Heart left ventricle (tissue), 13 donors: ENCODE measurements around the gene VWA5A.

Experiments used
- POLR2A ChIP-seq, 2 donors: fragments of 450-650 bp; IDR thresholded peaks; one replicate each; pipeline ENCODE4 v1.6.1; 2017; ENCODE audit warnings: antibody characterized with exemption in 2 of 2, mild to moderate bottlenecking in 2 of 2, moderate library complexity in 2 of 2
- TF ChIP-seq, protein P1 (sequence below), 12 donors: fragments of 200-600 bp; sonication (generic) in 4 of 12; IDR thresholded peaks; one replicate each; pipeline versions ENCODE4 v1.5.0 to v1.8.0; 2018 to 2022; ENCODE audit warnings: antibody characterized with exemption in 12 of 12, mild to moderate bottlenecking in 5 of 12
- donor health status: ischemic (EF 13 %, LVEDD 7.1; RV severe dilation, severe dysfunction).
- donor health status: DM: no; HTN: yes; CAD: no.
- donor health status: DM: no; HTN: no; CAD: no.
- donor health status: ischemic (EF 25% LVEDD 6.9; RV normal size, moderate dysfunction).
- donor health status: ischemic (EF 25% LVEDD 5.7; RV mildly dilated, moderate dysfunction).
- donor health status: ischemic (EF 35%, LVEDD 5.7; RV mildly dilated, moderate dysfunction).
- donor health status: nonischemic (EF 11% LVEDD 7.7; RV severe dilation, severe dysfunction).
- donor health status: DM: yes; HTN: yes; CAD: no.
- donor health status: PGD.
- donor health status: ischemic (EF 29% LVEDD 5.4; RV normal size, mild dysfunction).
- donor health status: nonischemic (EF 23%, LVEDD 6.1; RV moderate dilation, normal function).

GRCh38 chr11:124098141-124098540, 17.1 kb upstream of the VWA5A start:
- TF ChIP-seq, protein P1, sequence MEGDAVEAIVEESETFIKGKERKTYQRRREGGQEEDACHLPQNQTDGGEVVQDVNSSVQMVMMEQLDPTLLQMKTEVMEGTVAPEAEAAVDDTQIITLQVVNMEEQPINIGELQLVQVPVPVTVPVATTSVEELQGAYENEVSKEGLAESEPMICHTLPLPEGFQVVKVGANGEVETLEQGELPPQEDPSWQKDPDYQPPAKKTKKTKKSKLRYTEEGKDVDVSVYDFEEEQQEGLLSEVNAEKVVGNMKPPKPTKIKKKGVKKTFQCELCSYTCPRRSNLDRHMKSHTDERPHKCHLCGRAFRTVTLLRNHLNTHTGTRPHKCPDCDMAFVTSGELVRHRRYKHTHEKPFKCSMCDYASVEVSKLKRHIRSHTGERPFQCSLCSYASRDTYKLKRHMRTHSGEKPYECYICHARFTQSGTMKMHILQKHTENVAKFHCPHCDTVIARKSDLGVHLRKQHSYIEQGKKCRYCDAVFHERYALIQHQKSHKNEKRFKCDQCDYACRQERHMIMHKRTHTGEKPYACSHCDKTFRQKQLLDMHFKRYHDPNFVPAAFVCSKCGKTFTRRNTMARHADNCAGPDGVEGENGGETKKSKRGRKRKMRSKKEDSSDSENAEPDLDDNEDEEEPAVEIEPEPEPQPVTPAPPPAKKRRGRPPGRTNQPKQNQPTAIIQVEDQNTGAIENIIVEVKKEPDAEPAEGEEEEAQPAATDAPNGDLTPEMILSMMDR (IDR thresholded peaks at IDR 0.05), result no peak
- TF ChIP-seq POLR2A (IDR thresholded peaks at IDR 0.05), result no peak
